H1 (cell line): Measurements from ENCODE around the gene HRH1. TPM values are rescaled to one million over a fixed set of nuclear protein-coding genes. Genes with fewer than 3 reads are reported as not detected.

Experiments used
- POLR2AphosphoS5 ChIP-seq: IDR thresholded peaks from 2 replicates; pipeline ENCODE4 v1.6.1; 2011; ENCODE audit warnings: low read depth, low read length
- SAP30 ChIP-seq: fragments of 300-600 bp; sonication (generic); IDR thresholded peaks from 2 replicates; pipeline ENCODE4 v1.7.1; 2012; ENCODE audit warnings: low read length, moderate library complexity, mild to moderate bottlenecking, inconsistent platforms; ENCODE audit not compliant: insufficient read depth, insufficient replicate concordance
- SP2 ChIP-seq: IDR thresholded peaks from 2 replicates; pipeline ENCODE4 v1.6.1; 2012; ENCODE audit warnings: mild to moderate bottlenecking, low read length, inconsistent platforms
- SUZ12 ChIP-seq: fragments of 200-600 bp; sonication (generic); IDR thresholded peaks from 2 replicates; pipeline ENCODE4 v1.6.1; 2012; ENCODE audit warnings: mild to moderate bottlenecking, inconsistent platforms, low read length, moderate library complexity, mixed read lengths
- TEAD4 ChIP-seq: IDR thresholded peaks from 2 replicates; pipeline ENCODE4 v1.6.1; 2012; ENCODE audit warnings: low read depth, low read length, inconsistent platforms, mixed read lengths
- polyA plus RNA-seq, 7 experiments: library from polyadenylated mRNA; depleted of rRNA in 3 of 7; stranded (reverse) in 5 of 7; unstranded in 2 of 7; fragments of >200 nt in 5 of 7; fragments of 200-250 nt in 2 of 7; gene quantifications; 1 replicate in 5 of 7; 2 replicates in 1 of 7; 4 replicates in 1 of 7; pipeline versions ENCODE4 v1.2.1 to v1.2.3, GENCODE V29; 2011 to 2013; ENCODE audit warnings: missing spikeins in 2 of 7, mixed read lengths in 2 of 7
- total RNA-seq: library from RNA; stranded (reverse); fragmentation: NEBNext Ultra II Directional; extraction: Animal tissue kit (Norgen Biotek cat#: 25700); gene quantifications from 2 replicates; pipeline ENCODE4 v1.2.1, GENCODE V29; 2021
- TF ChIP-seq, protein P1 (sequence below): fragments of 300-600 bp; sonication (generic); IDR thresholded peaks from 2 replicates; pipeline ENCODE4 v1.7.1; 2012; ENCODE audit warnings: low read length, moderate library complexity, mild to moderate bottlenecking, inconsistent platforms; ENCODE audit not compliant: insufficient replicate concordance
- TF ChIP-seq, protein P2 (sequence below): IDR thresholded peaks from 2 replicates; pipeline ENCODE4 v1.6.1; 2012; ENCODE audit warnings: inconsistent platforms

The HRH1 gene
- total and polyA plus RNA-seq, 2 of the 8 experiments (the other 6 are each of a cell fraction or from before 2014, with no cell fraction given) = 0.11 TPM; not detected in 1

DNA sequence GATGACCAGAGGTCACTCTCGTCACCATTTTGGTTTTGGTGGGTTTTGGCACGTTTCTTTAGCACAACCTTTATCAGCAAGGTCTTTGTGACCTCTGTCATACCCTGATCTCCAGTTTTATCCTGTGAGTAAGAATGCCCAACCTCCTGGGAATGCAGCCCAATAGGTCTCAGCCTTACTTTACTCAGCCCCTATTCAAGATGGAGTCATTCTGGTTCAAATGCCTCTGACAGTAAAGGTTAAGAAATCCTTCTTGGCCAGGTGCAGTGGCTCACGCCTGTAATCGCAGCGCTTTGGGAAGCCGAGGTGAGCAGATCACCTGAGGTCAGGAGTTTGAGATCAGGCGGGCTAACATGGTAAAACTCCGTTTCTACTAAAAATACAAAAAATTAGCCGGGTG lies 114.7 kb downstream of the HRH1 start (continued):
- TF ChIP-seq, protein P1, sequence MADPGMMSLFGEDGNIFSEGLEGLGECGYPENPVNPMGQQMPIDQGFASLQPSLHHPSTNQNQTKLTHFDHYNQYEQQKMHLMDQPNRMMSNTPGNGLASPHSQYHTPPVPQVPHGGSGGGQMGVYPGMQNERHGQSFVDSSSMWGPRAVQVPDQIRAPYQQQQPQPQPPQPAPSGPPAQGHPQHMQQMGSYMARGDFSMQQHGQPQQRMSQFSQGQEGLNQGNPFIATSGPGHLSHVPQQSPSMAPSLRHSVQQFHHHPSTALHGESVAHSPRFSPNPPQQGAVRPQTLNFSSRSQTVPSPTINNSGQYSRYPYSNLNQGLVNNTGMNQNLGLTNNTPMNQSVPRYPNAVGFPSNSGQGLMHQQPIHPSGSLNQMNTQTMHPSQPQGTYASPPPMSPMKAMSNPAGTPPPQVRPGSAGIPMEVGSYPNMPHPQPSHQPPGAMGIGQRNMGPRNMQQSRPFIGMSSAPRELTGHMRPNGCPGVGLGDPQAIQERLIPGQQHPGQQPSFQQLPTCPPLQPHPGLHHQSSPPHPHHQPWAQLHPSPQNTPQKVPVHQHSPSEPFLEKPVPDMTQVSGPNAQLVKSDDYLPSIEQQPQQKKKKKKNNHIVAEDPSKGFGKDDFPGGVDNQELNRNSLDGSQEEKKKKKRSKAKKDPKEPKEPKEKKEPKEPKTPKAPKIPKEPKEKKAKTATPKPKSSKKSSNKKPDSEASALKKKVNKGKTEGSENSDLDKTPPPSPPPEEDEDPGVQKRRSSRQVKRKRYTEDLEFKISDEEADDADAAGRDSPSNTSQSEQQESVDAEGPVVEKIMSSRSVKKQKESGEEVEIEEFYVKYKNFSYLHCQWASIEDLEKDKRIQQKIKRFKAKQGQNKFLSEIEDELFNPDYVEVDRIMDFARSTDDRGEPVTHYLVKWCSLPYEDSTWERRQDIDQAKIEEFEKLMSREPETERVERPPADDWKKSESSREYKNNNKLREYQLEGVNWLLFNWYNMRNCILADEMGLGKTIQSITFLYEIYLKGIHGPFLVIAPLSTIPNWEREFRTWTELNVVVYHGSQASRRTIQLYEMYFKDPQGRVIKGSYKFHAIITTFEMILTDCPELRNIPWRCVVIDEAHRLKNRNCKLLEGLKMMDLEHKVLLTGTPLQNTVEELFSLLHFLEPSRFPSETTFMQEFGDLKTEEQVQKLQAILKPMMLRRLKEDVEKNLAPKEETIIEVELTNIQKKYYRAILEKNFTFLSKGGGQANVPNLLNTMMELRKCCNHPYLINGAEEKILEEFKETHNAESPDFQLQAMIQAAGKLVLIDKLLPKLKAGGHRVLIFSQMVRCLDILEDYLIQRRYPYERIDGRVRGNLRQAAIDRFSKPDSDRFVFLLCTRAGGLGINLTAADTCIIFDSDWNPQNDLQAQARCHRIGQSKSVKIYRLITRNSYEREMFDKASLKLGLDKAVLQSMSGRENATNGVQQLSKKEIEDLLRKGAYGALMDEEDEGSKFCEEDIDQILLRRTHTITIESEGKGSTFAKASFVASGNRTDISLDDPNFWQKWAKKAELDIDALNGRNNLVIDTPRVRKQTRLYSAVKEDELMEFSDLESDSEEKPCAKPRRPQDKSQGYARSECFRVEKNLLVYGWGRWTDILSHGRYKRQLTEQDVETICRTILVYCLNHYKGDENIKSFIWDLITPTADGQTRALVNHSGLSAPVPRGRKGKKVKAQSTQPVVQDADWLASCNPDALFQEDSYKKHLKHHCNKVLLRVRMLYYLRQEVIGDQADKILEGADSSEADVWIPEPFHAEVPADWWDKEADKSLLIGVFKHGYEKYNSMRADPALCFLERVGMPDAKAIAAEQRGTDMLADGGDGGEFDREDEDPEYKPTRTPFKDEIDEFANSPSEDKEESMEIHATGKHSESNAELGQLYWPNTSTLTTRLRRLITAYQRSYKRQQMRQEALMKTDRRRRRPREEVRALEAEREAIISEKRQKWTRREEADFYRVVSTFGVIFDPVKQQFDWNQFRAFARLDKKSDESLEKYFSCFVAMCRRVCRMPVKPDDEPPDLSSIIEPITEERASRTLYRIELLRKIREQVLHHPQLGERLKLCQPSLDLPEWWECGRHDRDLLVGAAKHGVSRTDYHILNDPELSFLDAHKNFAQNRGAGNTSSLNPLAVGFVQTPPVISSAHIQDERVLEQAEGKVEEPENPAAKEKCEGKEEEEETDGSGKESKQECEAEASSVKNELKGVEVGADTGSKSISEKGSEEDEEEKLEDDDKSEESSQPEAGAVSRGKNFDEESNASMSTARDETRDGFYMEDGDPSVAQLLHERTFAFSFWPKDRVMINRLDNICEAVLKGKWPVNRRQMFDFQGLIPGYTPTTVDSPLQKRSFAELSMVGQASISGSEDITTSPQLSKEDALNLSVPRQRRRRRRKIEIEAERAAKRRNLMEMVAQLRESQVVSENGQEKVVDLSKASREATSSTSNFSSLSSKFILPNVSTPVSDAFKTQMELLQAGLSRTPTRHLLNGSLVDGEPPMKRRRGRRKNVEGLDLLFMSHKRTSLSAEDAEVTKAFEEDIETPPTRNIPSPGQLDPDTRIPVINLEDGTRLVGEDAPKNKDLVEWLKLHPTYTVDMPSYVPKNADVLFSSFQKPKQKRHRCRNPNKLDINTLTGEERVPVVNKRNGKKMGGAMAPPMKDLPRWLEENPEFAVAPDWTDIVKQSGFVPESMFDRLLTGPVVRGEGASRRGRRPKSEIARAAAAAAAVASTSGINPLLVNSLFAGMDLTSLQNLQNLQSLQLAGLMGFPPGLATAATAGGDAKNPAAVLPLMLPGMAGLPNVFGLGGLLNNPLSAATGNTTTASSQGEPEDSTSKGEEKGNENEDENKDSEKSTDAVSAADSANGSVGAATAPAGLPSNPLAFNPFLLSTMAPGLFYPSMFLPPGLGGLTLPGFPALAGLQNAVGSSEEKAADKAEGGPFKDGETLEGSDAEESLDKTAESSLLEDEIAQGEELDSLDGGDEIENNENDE = no peak
- TF ChIP-seq SAP30 (no peak), POLR2AphosphoS5 (no peak), SP2 (no peak), TEAD4 (no peak), SUZ12 (no peak)
- TF ChIP-seq, protein P2, sequence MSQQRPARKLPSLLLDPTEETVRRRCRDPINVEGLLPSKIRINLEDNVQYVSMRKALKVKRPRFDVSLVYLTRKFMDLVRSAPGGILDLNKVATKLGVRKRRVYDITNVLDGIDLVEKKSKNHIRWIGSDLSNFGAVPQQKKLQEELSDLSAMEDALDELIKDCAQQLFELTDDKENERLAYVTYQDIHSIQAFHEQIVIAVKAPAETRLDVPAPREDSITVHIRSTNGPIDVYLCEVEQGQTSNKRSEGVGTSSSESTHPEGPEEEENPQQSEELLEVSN = no peak
- TF ChIP-seq, all 59 proteins: peak for 0
